Lung microvascular endothelial cell (primary cell): Measurements from ENCODE around the gene ATP8B4. TPM values are rescaled to one million over a fixed set of nuclear protein-coding genes. Genes with fewer than 3 reads are reported as not detected.

Experiments used
- DNase-seq, 2 donors: peaks; one replicate each; pipeline versions ENCODE4 v3.0.0 to v3.0.0-alpha.2; 2010; ENCODE audit warnings: low read depth in 2 of 2
- total RNA-seq: library from RNA; depleted of rRNA; stranded (reverse); fragments of >200 nt; gene quantifications from 2 replicates; pipeline ENCODE4 v1.2.1, GENCODE V29; 2014

The ATP8B4 gene
- total RNA-seq, 1 donor from 2014 or later = 3.6 TPM

- no peak for DNase-seq
Observed at GRCh38 chr15:49814709-49815108, 304.3 kb downstream of the ATP8B4 start.

GRCh38 chr15:49813625-49814024 lies 305.4 kb downstream of the ATP8B4 start:
- no peak for DNase-seq

- no peak for DNase-seq
Observed at GRCh38 chr15:49810720-49811119, 308.3 kb downstream of the ATP8B4 start.

GRCh38 chr15:49809894-49810609 lies 309.0 kb downstream of the ATP8B4 start:
- DNase-seq = no peak

- DNase-seq = no peak
Observed at GRCh38 chr15:49808341-49808740, 310.7 kb downstream of the ATP8B4 start.

Other genes with a start within 250 kb of the ATP8B4 start
- 1.3 and 10.3 TPM in 2 replicates for gene SLC27A2, start 63.0 kb upstream of the ATP8B4 start, total RNA-seq
- not detected in 2 replicates for gene HDC, start 146.5 kb upstream of the ATP8B4 start, total RNA-seq
- gene GABPB1, start 236.0 kb upstream of the ATP8B4 start, total RNA-seq = 65.6 and 69.6 TPM in 2 replicates